ENCODE results near the gene KIF22. TPM values are rescaled to one million over a fixed set of nuclear protein-coding genes. Genes with fewer than 3 reads are reported as not detected.

The KIF22 gene
- total and polyA plus RNA-seq, 9 of the 15 experiments (the other 6 are each of a cell fraction or from before 2014, with no cell fraction given), result 8.7 to 232 (median 131) TPM

DNA sequence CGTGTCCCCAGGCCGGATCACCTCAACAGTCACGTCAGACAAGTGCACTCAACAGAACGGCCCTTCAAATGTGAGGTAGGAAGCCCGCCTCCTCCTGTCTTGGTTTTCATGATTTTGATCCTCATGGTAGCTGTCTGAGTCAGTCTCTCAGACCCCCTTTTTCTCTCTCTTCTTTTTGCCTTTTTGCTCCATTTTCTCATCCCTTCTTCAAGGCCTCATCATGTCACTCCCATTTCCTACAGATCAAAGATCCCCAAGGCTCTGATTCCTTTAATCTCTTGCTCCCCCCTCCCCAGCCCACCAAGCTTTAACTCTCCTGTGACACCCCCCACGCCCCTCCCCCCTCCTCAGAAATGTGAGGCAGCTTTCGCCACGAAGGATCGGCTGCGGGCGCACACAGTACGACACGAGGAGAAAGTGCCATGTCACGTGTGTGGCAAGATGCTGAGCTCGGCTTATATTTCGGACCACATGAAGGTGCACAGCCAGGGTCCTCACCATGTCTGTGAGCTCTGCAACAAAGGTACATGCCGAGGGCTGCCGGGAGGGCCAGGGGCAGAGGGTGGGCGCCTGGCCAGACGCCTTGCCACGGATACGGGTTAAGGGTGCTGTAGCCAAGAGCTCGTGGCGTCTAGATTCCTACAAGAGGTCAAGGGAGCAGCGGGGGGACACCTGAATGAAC is 17.8 kb downstream of the KIF22 start (continued):
- TF ChIP-seq, protein P1, sequence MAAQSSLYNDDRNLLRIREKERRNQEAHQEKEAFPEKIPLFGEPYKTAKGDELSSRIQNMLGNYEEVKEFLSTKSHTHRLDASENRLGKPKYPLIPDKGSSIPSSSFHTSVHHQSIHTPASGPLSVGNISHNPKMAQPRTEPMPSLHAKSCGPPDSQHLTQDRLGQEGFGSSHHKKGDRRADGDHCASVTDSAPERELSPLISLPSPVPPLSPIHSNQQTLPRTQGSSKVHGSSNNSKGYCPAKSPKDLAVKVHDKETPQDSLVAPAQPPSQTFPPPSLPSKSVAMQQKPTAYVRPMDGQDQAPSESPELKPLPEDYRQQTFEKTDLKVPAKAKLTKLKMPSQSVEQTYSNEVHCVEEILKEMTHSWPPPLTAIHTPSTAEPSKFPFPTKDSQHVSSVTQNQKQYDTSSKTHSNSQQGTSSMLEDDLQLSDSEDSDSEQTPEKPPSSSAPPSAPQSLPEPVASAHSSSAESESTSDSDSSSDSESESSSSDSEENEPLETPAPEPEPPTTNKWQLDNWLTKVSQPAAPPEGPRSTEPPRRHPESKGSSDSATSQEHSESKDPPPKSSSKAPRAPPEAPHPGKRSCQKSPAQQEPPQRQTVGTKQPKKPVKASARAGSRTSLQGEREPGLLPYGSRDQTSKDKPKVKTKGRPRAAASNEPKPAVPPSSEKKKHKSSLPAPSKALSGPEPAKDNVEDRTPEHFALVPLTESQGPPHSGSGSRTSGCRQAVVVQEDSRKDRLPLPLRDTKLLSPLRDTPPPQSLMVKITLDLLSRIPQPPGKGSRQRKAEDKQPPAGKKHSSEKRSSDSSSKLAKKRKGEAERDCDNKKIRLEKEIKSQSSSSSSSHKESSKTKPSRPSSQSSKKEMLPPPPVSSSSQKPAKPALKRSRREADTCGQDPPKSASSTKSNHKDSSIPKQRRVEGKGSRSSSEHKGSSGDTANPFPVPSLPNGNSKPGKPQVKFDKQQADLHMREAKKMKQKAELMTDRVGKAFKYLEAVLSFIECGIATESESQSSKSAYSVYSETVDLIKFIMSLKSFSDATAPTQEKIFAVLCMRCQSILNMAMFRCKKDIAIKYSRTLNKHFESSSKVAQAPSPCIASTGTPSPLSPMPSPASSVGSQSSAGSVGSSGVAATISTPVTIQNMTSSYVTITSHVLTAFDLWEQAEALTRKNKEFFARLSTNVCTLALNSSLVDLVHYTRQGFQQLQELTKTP (IDR thresholded peaks at IDR 0.05; ENCODE audit: low read depth in 1 of 2, partially characterized antibody in 2 of 2), result peak in 1 of 2 experiments; percentile 12
- TF ChIP-seq BCOR (IDR thresholded peaks at IDR 0.05), result no peak
- TF ChIP-seq, protein P2, sequence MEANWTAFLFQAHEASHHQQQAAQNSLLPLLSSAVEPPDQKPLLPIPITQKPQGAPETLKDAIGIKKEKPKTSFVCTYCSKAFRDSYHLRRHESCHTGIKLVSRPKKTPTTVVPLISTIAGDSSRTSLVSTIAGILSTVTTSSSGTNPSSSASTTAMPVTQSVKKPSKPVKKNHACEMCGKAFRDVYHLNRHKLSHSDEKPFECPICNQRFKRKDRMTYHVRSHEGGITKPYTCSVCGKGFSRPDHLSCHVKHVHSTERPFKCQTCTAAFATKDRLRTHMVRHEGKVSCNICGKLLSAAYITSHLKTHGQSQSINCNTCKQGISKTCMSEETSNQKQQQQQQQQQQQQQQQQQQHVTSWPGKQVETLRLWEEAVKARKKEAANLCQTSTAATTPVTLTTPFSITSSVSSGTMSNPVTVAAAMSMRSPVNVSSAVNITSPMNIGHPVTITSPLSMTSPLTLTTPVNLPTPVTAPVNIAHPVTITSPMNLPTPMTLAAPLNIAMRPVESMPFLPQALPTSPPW (CRISPR knock-in tag; IDR thresholded peaks at IDR 0.05), result no peak
- TF ChIP-seq SMARCA4 (IDR thresholded peaks at IDR 0.05), result no peak
- TF ChIP-seq RBFOX2 (IDR thresholded peaks at IDR 0.05; ENCODE audit: low read depth, low read length), result no peak
- peak; percentile 47; the same call in 1 of the 2 replicates for TF ChIP-seq RAD51 (IDR thresholded peaks at IDR 0.05; ENCODE audit: borderline replicate concordance, low read depth)
- TF ChIP-seq CCNT2 (IDR thresholded peaks at IDR 0.05; ENCODE audit: borderline replicate concordance, extremely low read depth, insufficient read length, low read depth, low read length), result no peak
- TF ChIP-seq, protein P3, sequence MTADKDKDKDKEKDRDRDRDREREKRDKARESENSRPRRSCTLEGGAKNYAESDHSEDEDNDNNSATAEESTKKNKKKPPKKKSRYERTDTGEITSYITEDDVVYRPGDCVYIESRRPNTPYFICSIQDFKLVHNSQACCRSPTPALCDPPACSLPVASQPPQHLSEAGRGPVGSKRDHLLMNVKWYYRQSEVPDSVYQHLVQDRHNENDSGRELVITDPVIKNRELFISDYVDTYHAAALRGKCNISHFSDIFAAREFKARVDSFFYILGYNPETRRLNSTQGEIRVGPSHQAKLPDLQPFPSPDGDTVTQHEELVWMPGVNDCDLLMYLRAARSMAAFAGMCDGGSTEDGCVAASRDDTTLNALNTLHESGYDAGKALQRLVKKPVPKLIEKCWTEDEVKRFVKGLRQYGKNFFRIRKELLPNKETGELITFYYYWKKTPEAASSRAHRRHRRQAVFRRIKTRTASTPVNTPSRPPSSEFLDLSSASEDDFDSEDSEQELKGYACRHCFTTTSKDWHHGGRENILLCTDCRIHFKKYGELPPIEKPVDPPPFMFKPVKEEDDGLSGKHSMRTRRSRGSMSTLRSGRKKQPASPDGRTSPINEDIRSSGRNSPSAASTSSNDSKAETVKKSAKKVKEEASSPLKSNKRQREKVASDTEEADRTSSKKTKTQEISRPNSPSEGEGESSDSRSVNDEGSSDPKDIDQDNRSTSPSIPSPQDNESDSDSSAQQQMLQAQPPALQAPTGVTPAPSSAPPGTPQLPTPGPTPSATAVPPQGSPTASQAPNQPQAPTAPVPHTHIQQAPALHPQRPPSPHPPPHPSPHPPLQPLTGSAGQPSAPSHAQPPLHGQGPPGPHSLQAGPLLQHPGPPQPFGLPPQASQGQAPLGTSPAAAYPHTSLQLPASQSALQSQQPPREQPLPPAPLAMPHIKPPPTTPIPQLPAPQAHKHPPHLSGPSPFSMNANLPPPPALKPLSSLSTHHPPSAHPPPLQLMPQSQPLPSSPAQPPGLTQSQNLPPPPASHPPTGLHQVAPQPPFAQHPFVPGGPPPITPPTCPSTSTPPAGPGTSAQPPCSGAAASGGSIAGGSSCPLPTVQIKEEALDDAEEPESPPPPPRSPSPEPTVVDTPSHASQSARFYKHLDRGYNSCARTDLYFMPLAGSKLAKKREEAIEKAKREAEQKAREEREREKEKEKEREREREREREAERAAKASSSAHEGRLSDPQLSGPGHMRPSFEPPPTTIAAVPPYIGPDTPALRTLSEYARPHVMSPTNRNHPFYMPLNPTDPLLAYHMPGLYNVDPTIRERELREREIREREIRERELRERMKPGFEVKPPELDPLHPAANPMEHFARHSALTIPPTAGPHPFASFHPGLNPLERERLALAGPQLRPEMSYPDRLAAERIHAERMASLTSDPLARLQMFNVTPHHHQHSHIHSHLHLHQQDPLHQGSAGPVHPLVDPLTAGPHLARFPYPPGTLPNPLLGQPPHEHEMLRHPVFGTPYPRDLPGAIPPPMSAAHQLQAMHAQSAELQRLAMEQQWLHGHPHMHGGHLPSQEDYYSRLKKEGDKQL (CRISPR knock-in tag; IDR thresholded peaks at IDR 0.05; ENCODE audit: borderline replicate concordance), result no peak
- TF ChIP-seq POLR2B (IDR thresholded peaks at IDR 0.05; ENCODE audit: low read depth, partially characterized antibody), result no peak
- TF ChIP-seq MAFG (tag; conservative IDR thresholded peaks at IDR 0.05), result peak; percentile 75
- no peak for TF ChIP-seq SOX6 (IDR thresholded peaks at IDR 0.05)
- TF ChIP-seq, protein P4, sequence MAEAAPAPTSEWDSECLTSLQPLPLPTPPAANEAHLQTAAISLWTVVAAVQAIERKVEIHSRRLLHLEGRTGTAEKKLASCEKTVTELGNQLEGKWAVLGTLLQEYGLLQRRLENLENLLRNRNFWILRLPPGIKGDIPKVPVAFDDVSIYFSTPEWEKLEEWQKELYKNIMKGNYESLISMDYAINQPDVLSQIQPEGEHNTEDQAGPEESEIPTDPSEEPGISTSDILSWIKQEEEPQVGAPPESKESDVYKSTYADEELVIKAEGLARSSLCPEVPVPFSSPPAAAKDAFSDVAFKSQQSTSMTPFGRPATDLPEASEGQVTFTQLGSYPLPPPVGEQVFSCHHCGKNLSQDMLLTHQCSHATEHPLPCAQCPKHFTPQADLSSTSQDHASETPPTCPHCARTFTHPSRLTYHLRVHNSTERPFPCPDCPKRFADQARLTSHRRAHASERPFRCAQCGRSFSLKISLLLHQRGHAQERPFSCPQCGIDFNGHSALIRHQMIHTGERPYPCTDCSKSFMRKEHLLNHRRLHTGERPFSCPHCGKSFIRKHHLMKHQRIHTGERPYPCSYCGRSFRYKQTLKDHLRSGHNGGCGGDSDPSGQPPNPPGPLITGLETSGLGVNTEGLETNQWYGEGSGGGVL (CRISPR knock-in tag; IDR thresholded peaks at IDR 0.05), result no peak
- no peak for TF ChIP-seq RBM22 (IDR thresholded peaks at IDR 0.05; ENCODE audit: low read depth, low read length, poor library complexity, severe bottlenecking)

All from K562 (cell line).